ENCODE results near the gene MYO7A. TPM values are rescaled to one million over a fixed set of nuclear protein-coding genes. Genes with fewer than 3 reads are reported as not detected.

Gene MYO7A
- total RNA-seq (2022; extraction: Qiagen RNA extraction): 1.2 to 1.4 TPM (median 1.2 TPM) in 5 replicates

GRCh38 chr11:77127920-77128691 is at the start of gene MYO7A:
MYO7A (plus strand) TSS chr11:77128246; CDS start chr11:77130635, 2,389 bp downstream.

GRCh38 chr11:77102246-77103210 is 25.5 kb upstream of the MYO7A start, which contains the start of gene OMP:
OMP (plus strand) TSS chr11:77102840; CDS start chr11:77102840, 0 bp downstream.

Other genes starting within 250 kb of the MYO7A start
- 1.0 to 1.4 TPM (median 1.2 TPM) in 5 replicates for gene B3GNT6, start 93.8 kb upstream of the MYO7A start, total RNA-seq (2022; extraction: Qiagen RNA extraction)
- 7.0 to 9.1 TPM (median 7.9 TPM) in 5 replicates for gene CAPN5, start 61.3 kb upstream of the MYO7A start, total RNA-seq (2022; extraction: Qiagen RNA extraction)
- not detected in 5 replicates for gene OMP, start 25.4 kb upstream of the MYO7A start, total RNA-seq (2022; extraction: Qiagen RNA extraction)
- gene GDPD4, start 173.4 kb downstream of the MYO7A start, total RNA-seq (2022; extraction: Qiagen RNA extraction): not detected in 5 replicates

Measured in A549 treated with AZD2906 at 1 μM for 4 hours (cell line).